ENCODE measurements around the gene PEMT. TPM values are rescaled to one million over a fixed set of nuclear protein-coding genes. Genes with fewer than 3 reads are reported as not detected.

PEMT gene
- total RNA-seq, 1 donor from 2014 or later, result 41.9 TPM

DNA sequence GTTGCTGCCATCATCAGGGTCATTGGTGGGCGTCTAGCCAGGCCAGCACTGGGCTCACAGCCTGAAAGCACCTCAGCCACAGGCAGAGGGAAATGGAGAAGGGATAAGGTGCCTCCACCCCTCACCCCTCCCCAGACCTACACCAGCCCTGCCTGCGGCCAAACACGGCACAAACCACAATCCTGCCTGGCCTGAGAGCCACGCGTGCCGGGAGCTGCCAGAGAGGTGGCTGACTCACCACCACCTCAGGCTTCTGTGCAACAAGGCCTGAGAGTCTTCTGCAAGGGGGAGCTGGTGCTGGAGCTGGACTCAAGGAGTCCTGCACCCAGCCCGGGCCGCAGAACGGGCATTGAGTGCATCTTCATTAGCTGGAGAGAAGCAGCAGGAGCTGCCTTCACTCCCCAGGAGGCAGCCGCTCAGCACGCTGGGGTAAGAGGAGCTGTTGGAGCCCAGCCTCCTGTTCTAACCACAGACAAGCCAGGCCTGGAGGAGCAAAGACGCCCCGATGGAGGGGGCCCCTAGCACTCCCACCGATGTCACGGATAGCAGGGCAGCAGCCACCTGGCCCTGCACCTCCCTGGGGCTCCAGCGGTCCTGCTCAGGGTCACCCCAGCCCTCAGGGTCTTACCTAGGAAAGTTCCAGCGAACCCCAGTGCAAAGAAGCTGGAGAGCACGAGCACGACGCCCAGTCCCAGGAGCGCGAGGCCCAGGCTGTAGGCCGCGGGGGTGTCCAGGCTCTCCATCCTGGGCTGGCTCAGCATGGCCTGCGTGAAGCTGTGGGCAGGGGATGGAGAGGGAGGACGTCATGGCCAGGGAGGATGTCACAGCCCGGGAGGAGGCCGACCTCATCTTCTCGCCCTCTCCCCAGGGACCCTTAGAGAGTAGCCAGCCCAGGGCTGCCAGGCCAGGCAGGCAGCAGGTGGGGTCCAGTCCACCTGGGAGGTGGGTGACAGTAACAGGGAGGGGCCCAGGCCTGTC lies 79.3 kb downstream of the PEMT start:
- no peak overlapping the region for H3K4me3 Mint-ChIP-seq
- no peak for DNase-seq (ENCODE audit: low spot score in 2 of 2, unreplicated experiment in 2 of 2)
- H3K27ac Mint-ChIP-seq, result no peak overlapping the region
- TF ChIP-seq, protein P1, sequence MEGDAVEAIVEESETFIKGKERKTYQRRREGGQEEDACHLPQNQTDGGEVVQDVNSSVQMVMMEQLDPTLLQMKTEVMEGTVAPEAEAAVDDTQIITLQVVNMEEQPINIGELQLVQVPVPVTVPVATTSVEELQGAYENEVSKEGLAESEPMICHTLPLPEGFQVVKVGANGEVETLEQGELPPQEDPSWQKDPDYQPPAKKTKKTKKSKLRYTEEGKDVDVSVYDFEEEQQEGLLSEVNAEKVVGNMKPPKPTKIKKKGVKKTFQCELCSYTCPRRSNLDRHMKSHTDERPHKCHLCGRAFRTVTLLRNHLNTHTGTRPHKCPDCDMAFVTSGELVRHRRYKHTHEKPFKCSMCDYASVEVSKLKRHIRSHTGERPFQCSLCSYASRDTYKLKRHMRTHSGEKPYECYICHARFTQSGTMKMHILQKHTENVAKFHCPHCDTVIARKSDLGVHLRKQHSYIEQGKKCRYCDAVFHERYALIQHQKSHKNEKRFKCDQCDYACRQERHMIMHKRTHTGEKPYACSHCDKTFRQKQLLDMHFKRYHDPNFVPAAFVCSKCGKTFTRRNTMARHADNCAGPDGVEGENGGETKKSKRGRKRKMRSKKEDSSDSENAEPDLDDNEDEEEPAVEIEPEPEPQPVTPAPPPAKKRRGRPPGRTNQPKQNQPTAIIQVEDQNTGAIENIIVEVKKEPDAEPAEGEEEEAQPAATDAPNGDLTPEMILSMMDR (IDR thresholded peaks at IDR 0.05; ENCODE audit: unreplicated experiment), result no peak
- no peaks in the 10 kb centered on the region for H3K9me3 Mint-ChIP-seq
- H3K4me1 Mint-ChIP-seq, result peaks cover 20% of the 10 kb centered on the region
- no peaks in the 10 kb centered on the region for H3K36me3 Mint-ChIP-seq
- H3K27me3 Mint-ChIP-seq (ENCODE audit: low read depth), result no peaks in the 10 kb centered on the region

DNA sequence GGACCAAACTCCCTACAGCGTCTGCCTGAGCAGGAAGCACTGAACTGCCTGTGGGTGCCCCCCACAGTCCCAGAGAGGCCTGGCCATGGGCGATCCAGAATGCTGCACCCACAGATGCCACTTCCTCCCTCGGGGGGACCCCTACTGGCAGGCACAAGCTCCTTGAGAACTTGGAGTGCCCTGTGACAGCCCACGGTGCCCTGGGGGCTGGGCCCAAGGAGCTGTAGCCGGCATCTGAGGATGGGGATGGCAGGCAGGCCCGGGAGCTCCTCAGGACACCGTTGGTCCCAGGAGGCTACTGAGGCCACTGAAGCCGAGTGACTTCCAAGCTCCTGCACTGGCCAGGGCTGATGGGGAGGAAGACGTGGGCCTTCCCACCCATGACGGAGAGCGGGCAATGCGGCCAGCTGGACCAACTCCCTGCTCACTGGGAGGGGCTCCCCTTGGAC lies 80.2 kb downstream of the PEMT start:
- Mint-ChIP-seq H3K9me3 (no peaks in the 10 kb centered on the region), H3K27ac (no peak overlapping the region), H3K36me3 (no peaks in the 10 kb centered on the region), H3K4me1 (peaks cover 20% of the 10 kb centered on the region), H3K27me3 (ENCODE audit: low read depth) (no peaks in the 10 kb centered on the region), H3K4me3 (no peak overlapping the region)
- no peak for DNase-seq (ENCODE audit: low spot score in 2 of 2, unreplicated experiment in 2 of 2)
- TF ChIP-seq, protein P1 (IDR thresholded peaks at IDR 0.05; ENCODE audit: unreplicated experiment), result no peak

DNA sequence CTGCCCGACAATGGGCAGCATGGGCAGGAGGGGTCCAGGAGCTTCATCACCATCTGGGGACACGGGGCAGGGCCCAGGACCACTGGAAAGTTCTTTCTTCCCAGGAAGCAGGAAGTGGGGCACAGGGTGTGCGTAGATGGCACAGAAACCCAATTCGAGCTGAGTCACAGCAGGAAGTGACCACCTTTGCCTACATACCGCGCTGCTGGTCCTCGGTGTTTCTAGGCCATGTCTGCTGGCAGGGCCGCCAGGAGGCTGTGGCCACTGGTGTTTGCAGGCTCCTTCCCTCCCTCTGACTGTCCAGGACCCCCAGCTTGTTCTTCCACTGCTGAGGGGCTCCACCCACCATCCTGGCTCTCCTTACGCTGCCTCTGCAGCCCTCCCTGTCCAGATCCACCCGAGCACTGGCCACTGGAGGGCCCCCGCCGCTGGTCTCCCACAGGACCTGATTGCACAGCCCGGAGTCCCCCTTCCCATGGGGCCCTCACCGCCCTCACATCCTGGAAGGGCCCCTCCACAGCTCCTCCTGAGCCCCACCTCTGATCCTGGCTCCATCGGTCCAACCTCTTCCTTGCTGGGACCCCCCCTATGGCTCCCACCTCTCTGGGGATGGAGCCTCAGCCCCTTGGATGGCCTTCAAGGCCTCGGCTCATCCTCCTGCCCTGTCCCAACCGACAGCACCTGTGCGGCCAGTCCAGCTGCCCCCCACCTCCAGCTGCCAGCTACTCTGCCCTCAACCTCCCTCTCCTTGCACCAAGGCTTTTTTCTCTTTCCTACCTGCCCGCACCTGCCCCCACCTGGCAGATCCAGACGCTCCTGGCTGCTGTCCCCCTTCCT lies 80.8 kb downstream of the PEMT start:
- Mint-ChIP-seq H3K4me3 (no peak overlapping the region), H3K4me1 (peaks cover 13% of the 10 kb centered on the region), H3K27ac (no peak overlapping the region), H3K9me3 (no peaks in the 10 kb centered on the region), H3K27me3 (ENCODE audit: low read depth) (no peaks in the 10 kb centered on the region), H3K36me3 (no peaks in the 10 kb centered on the region)
- TF ChIP-seq, protein P1 (IDR thresholded peaks at IDR 0.05; ENCODE audit: unreplicated experiment), result no peak
- no peak for DNase-seq (ENCODE audit: low spot score in 2 of 2, unreplicated experiment in 2 of 2)

DNA sequence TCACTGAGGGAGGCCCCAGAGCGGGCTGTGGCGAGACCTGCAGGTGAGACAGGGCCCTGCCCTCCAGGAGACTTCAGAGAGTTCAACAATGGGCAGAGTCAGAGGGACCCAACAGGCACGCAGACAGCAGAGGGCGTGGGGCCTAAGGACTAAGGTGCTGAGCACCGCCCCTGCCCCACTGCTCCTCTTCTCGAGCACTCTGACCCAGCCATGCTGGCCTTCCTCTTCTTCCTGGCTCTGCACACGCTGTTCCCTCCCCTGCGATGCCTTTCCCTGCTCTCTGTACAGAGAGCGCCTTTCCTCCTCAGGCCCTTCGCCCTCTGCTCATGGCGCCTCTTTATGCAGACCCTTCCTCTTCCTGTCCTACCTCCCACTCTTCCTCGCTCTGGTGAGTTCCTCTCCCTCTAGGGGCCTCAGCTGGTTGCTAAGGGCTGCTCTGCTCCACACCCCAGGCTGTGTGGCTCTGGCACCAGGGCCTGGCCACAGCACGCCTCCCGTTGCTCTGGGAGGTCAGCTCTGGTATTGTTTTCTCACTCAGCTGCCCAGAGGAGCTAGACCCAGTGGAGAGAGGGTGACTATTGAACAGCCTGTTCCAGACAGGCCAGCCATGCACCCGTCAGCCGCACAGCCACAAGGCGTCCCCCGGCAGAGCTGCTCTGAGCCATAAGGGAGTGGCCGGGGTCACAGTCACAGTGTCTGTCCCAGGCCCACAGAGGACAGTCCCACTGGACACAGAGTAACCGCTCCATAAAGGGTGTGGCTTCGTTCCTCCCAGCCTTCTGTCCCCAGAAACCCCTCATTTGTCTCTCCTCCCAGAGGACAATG lies 81.7 kb downstream of the PEMT start:
- no peak for DNase-seq (ENCODE audit: low spot score in 2 of 2, unreplicated experiment in 2 of 2)
- Mint-ChIP-seq H3K27me3 (ENCODE audit: low read depth) (no peaks in the 10 kb centered on the region), H3K9me3 (no peaks in the 10 kb centered on the region), H3K4me3 (no peak overlapping the region), H3K27ac (no peak overlapping the region), H3K4me1 (peaks cover 5% of the 10 kb centered on the region), H3K36me3 (no peaks in the 10 kb centered on the region)
- TF ChIP-seq, protein P1 (IDR thresholded peaks at IDR 0.05; ENCODE audit: unreplicated experiment), result no peak

Data from mesothelial cell of epicardium (in vitro differentiated cells).